Lower leg skin (tissue), 4 donors: ENCODE results near the gene PATJ. TPM values are rescaled to one million over a fixed set of nuclear protein-coding genes. Genes with fewer than 3 reads are reported as not detected.

ENCODE experiments used
- DNase-seq, 2 donors: peaks; one replicate each; pipeline ENCODE4 v3.0.0-alpha.2; 2019; ENCODE audit warnings: low spot score in 2 of 2
- H3K4me3 ChIP-seq: fragments of 200-600 bp; sonication (generic); 2 replicates; pipeline ENCODE4 v1.5.1; 2017; ENCODE audit warnings: mild to moderate bottlenecking, low read depth; ENCODE audit not compliant: poor library complexity, severe bottlenecking
- CTCF ChIP-seq, 3 donors: fragments of 450-650 bp; IDR thresholded peaks; one replicate each; pipeline ENCODE4 v1.5.1; 2016; ENCODE audit warnings: antibody characterized with exemption in 3 of 3, mild to moderate bottlenecking in 3 of 3, moderate library complexity in 2 of 3
- POLR2A ChIP-seq, 2 donors: fragments of 450-650 bp; IDR thresholded peaks; one replicate each; pipeline ENCODE4 v1.6.1; 2016 to 2017; ENCODE audit warnings: antibody characterized with exemption in 2 of 2, mild to moderate bottlenecking in 1 of 2, moderate library complexity in 1 of 2
- WGBS, 2 donors: methylation state at CpG; one replicate each; pipeline ENCODE4 v1.1.5; 2018; 5-methylcytosine and 5-hydroxymethylcytosine counted together
- intact Hi-C: fragments of 100-400 bp; cut with DNase I; formaldehyde crosslinking; loops from one replicate; pipeline ENCODE4 v1.15.0; 2023; ENCODE audit warnings: low total_unique reads
- microRNA-seq, 2 donors: library from miRNA; unstranded; fragments of <30 nt; microRNA quantifications; one replicate each; pipeline ENCODE4, GENCODE V29; 2016; ENCODE audit warnings: borderline replicate concordance in 2 of 2, borderline number of aligned reads in 1 of 2
- total RNA-seq, 4 donors: library from RNA; depleted of rRNA; stranded (reverse); fragments of >200 nt; gene quantifications; one replicate each; pipeline ENCODE4 v1.1.0, GENCODE V29; 2016

Gene PATJ
- total RNA-seq, 4 donors from 2014 or later = 50.5 to 89.3 (median 64.5) TPM

GRCh38 chr1:62222321-62222720 lies 480.0 kb downstream of the PATJ start:
- no peak overlapping the region for H3K4me3 ChIP-seq
- WGBS, 2 donors = 87 to 98% methylated on average over 9 of the region's 9 CpGs
- DNase-seq = no peak
- TF ChIP-seq POLR2A (IDR thresholded peaks at IDR 0.05) (no peak), CTCF (IDR thresholded peaks at IDR 0.05) (no peak)
- intact Hi-C loops = no loop called here

GRCh38 chr1:62224182-62224581 lies 481.9 kb downstream of the PATJ start:
- H3K4me3 ChIP-seq = no peak overlapping the region
- DNase-seq = no peak
- WGBS, 2 donors = 58% methylated on average over 3 of the region's 3 CpGs
- intact Hi-C loops = no loop called here
- TF ChIP-seq POLR2A (IDR thresholded peaks at IDR 0.05) (no peak), CTCF (IDR thresholded peaks at IDR 0.05) (no peak)

GRCh38 chr1:62227496-62227895 lies 485.2 kb downstream of the PATJ start:
- TF ChIP-seq POLR2A (IDR thresholded peaks at IDR 0.05) = no peak
- no peak for TF ChIP-seq CTCF (IDR thresholded peaks at IDR 0.05)
- no peak overlapping the region for H3K4me3 ChIP-seq
- intact Hi-C loops = no loop called here
- 82 to 88% methylated on average over 11 of the region's 11 CpGs for WGBS, 2 donors
- no peak for DNase-seq

Small RNAs within 50 kb of the gene (microRNA-seq; reads per million reads assigned to microRNA genes)
- 0 reads per million in 2 donors for gene MIR3116-1
- 0 reads per million in 2 donors for gene MIR3116-2

Other genes with a start within 250 kb of the PATJ start
- gene TM2D1, start 17.3 kb upstream of the PATJ start, total RNA-seq = 10 to 100 TPM; 44.7 to 55.5 (median 50.0) TPM